ENCODE data around the gene FADS3.

FADS3 gene

GRCh38 chr11:61866231-61866957, 25.0 kb downstream of the FADS3 start:
- no peaks in the 10 kb centered on the region for H3K9me3 ChIP-seq (ENCODE audit: control insufficient read depth, insufficient read depth, low read length)
- H3K27me3 ChIP-seq (ENCODE audit: control insufficient read depth, insufficient read depth, low read length), result peaks cover 2% of the 10 kb centered on the region; the same call in 1 of the 2 replicates
- H3K27ac ChIP-seq (ENCODE audit: low read depth, low read length), result no peak overlapping the region
- H3K4me1 ChIP-seq (ENCODE audit: control insufficient read depth, insufficient read depth, low read length), result peaks cover 4% of the 10 kb centered on the region; the same call in 1 of the 2 replicates
- no peak overlapping the region for H3K4me3 ChIP-seq (ENCODE audit: low read depth, low read length)
- H3K36me3 ChIP-seq (ENCODE audit: control insufficient read depth, insufficient read depth, low read length), result peaks cover 49% of the 10 kb centered on the region
- no peak overlapping the region for H3K9ac ChIP-seq (ENCODE audit: low read depth, low read length)

- Histone ChIP-seq H3K4me1 (ENCODE audit: control insufficient read depth, insufficient read depth, low read length) (no peaks in the 10 kb centered on the region), H3K9me3 (ENCODE audit: control insufficient read depth, insufficient read depth, low read length) (no peaks in the 10 kb centered on the region), H3K36me3 (ENCODE audit: control insufficient read depth, insufficient read depth, low read length) (peaks cover 59% of the 10 kb centered on the region), H3K9ac (ENCODE audit: low read depth, low read length) (no peak overlapping the region), H3K4me3 (ENCODE audit: low read depth, low read length) (no peak overlapping the region), H3K27me3 (ENCODE audit: control insufficient read depth, insufficient read depth, low read length) (no peaks in the 10 kb centered on the region), H3K27ac (ENCODE audit: low read depth, low read length) (no peak overlapping the region)
Observed at GRCh38 chr11:61864814-61865775, 26.2 kb downstream of the FADS3 start.

- Histone ChIP-seq H3K4me3 (ENCODE audit: low read depth, low read length) (no peak overlapping the region), H3K4me1 (ENCODE audit: control insufficient read depth, insufficient read depth, low read length) (no peaks in the 10 kb centered on the region), H3K27me3 (ENCODE audit: control insufficient read depth, insufficient read depth, low read length) (no peaks in the 10 kb centered on the region), H3K9ac (ENCODE audit: low read depth, low read length) (no peak overlapping the region), H3K9me3 (ENCODE audit: control insufficient read depth, insufficient read depth, low read length) (no peaks in the 10 kb centered on the region), H3K27ac (ENCODE audit: low read depth, low read length) (no peak overlapping the region), H3K36me3 (ENCODE audit: control insufficient read depth, insufficient read depth, low read length) (peaks cover 73% of the 10 kb centered on the region)
Observed at GRCh38 chr11:61863548-61864081, 27.7 kb downstream of the FADS3 start.

GRCh38 chr11:61862714-61863547, 28.4 kb downstream of the FADS3 start:
- no peak overlapping the region for H3K4me3 ChIP-seq (ENCODE audit: low read depth, low read length)
- no peak overlapping the region for H3K27ac ChIP-seq (ENCODE audit: low read depth, low read length)
- peaks cover 76% of the 10 kb centered on the region for H3K36me3 ChIP-seq (ENCODE audit: control insufficient read depth, insufficient read depth, low read length)
- H3K27me3 ChIP-seq (ENCODE audit: control insufficient read depth, insufficient read depth, low read length), result no peaks in the 10 kb centered on the region
- no peaks in the 10 kb centered on the region for H3K4me1 ChIP-seq (ENCODE audit: control insufficient read depth, insufficient read depth, low read length)
- no peaks in the 10 kb centered on the region for H3K9me3 ChIP-seq (ENCODE audit: control insufficient read depth, insufficient read depth, low read length)
- H3K9ac ChIP-seq (ENCODE audit: low read depth, low read length), result no peak overlapping the region

- no peak overlapping the region for H3K27ac ChIP-seq (ENCODE audit: low read depth, low read length)
- no peaks in the 10 kb centered on the region for H3K27me3 ChIP-seq (ENCODE audit: control insufficient read depth, insufficient read depth, low read length)
- no peak overlapping the region for H3K9ac ChIP-seq (ENCODE audit: low read depth, low read length)
- H3K4me3 ChIP-seq (ENCODE audit: low read depth, low read length), result no peak overlapping the region
- no peaks in the 10 kb centered on the region for H3K9me3 ChIP-seq (ENCODE audit: control insufficient read depth, insufficient read depth, low read length)
- H3K36me3 ChIP-seq (ENCODE audit: control insufficient read depth, insufficient read depth, low read length), result peaks cover 88% of the 10 kb centered on the region
- H3K4me1 ChIP-seq (ENCODE audit: control insufficient read depth, insufficient read depth, low read length), result no peaks in the 10 kb centered on the region
Observed at GRCh38 chr11:61861634-61862033, 29.7 kb downstream of the FADS3 start.

DNA sequence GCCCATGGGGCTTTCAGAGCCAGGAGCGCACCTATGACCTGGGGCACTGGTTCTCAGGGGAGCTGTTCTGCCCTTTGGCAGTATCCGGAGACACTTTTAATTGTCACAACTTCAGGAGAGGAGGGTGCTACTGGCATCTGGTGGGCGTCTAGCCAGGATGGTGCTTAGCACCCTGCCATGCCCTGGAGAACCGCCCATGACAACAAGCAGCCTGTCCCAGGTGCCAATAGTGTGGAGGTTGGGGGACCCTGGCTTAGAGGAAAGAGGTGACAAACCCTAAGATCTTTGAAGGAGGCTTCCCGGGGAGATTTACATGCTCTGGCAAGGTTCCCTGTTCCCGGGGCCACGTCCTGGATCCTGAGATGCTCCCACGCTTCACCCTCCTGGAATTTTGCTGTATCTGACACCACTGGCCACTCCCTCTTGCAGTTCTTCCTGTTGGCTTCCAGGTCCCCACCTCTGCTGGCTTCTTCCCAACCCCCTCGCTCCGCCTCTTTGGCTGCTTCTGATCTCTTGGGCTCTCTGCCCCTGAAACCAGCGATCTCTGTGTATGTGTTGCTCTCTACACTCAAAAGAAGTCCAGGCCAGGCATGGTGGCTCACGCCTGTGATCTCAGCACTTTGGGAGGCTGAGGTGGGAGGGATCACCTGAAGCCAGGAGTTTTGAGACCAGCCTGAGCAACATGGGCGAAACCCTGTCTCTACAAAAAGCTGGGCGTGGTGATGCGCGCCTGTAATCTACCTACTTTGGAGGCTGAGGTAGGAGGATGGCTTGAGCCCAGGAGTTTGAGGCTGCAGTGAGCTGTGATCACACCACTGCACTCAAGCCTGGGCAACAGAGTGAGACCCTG, 31.1 kb downstream of the FADS3 start:
- Histone ChIP-seq H3K27ac (ENCODE audit: low read depth, low read length) (no peak overlapping the region), H3K4me3 (ENCODE audit: low read depth, low read length) (no peak overlapping the region), H3K36me3 (ENCODE audit: control insufficient read depth, insufficient read depth, low read length) (peaks cover 88% of the 10 kb centered on the region), H3K27me3 (ENCODE audit: control insufficient read depth, insufficient read depth, low read length) (no peaks in the 10 kb centered on the region), H3K9ac (ENCODE audit: low read depth, low read length) (no peak overlapping the region), H3K4me1 (ENCODE audit: control insufficient read depth, insufficient read depth, low read length) (no peaks in the 10 kb centered on the region), H3K9me3 (ENCODE audit: control insufficient read depth, insufficient read depth, low read length) (no peaks in the 10 kb centered on the region)

DNA sequence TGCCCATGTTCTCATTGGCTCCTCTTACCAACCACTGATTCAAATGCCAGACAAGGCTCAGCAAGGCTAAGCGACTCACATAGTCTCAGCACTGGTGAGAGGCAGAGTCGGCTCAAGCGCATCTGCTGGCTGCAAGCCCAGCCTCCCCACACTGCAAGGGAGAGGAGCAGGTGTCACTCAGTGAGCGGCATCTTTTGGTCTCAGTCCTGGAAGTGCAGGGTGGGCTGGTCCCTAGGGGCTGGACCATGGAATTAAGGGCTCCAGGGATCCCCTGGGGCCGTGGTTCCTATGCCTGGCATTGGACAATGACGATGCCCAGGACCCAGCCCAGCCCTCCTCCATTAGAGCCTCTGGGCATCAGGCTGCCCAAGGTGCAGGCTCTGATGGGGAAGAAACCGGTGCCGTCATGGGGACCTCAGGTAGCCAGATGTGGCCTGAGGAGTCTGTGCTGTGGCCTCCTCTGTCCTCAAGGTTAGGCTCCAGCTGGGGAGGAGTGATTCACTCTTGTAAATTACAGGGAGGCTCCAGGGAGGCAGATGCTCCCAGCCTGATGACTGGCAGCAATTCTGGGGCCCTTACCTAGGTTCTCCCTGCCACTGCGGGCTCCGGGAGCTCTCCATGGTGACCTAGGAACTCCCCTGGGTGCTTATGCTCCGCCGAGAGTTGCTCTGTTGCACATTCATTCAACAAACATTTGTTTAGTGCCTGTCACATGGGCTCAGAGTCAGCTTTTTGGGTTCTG, 35.2 kb downstream of the FADS3 start:
- H3K36me3 ChIP-seq (ENCODE audit: control insufficient read depth, insufficient read depth, low read length), result peaks cover 89% of the 10 kb centered on the region
- H3K27me3 ChIP-seq (ENCODE audit: control insufficient read depth, insufficient read depth, low read length), result no peaks in the 10 kb centered on the region
- H3K4me1 ChIP-seq (ENCODE audit: control insufficient read depth, insufficient read depth, low read length), result no peaks in the 10 kb centered on the region
- H3K9me3 ChIP-seq (ENCODE audit: control insufficient read depth, insufficient read depth, low read length), result no peaks in the 10 kb centered on the region
- H3K4me3 ChIP-seq (ENCODE audit: low read depth, low read length), result no peak overlapping the region
- H3K27ac ChIP-seq (ENCODE audit: low read depth, low read length), result no peak overlapping the region
- no peak overlapping the region for H3K9ac ChIP-seq (ENCODE audit: low read depth, low read length)

DNA sequence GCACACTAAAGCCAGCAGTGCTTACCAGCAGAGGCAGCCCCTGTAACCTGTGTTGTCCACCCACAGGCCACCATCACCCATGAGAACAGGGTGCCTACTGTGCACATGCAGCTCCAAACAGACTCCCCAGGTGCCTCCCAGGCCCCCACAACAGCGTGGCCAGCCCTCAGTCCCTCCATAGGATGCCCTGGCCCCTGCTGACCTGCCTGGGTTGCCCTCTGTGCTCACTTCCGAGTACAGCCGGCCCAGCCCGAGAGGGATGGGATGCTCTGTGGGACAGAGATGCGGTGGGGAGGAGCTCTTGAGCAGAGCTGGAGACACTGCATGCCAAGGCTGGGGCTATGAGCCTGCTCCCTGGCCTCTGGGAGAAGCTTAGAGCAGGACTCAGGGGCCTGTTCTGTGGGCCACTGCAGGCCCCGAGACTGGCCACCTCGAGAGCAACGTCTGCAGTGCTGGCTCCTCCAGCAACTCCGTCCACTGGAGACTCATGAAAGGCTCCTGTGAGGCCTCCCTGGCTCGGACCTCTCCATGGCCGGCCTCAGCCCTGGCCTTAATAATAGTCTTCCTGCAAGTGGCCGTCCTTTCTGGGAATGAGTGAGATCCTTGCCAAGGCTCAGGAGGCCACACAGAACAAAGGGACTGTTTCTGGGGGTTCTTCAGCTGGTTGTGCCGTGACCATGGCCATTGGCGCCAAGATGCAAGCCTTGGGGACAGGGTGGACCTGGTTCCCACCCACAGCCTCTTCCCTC, 36.2 kb downstream of the FADS3 start:
- H3K4me3 ChIP-seq (ENCODE audit: low read depth, low read length), result no peak overlapping the region
- H3K4me1 ChIP-seq (ENCODE audit: control insufficient read depth, insufficient read depth, low read length), result no peaks in the 10 kb centered on the region
- no peaks in the 10 kb centered on the region for H3K9me3 ChIP-seq (ENCODE audit: control insufficient read depth, insufficient read depth, low read length)
- no peak overlapping the region for H3K9ac ChIP-seq (ENCODE audit: low read depth, low read length)
- H3K36me3 ChIP-seq (ENCODE audit: control insufficient read depth, insufficient read depth, low read length), result peaks cover 92% of the 10 kb centered on the region
- H3K27ac ChIP-seq (ENCODE audit: low read depth, low read length), result no peak overlapping the region
- H3K27me3 ChIP-seq (ENCODE audit: control insufficient read depth, insufficient read depth, low read length), result no peaks in the 10 kb centered on the region

DNA sequence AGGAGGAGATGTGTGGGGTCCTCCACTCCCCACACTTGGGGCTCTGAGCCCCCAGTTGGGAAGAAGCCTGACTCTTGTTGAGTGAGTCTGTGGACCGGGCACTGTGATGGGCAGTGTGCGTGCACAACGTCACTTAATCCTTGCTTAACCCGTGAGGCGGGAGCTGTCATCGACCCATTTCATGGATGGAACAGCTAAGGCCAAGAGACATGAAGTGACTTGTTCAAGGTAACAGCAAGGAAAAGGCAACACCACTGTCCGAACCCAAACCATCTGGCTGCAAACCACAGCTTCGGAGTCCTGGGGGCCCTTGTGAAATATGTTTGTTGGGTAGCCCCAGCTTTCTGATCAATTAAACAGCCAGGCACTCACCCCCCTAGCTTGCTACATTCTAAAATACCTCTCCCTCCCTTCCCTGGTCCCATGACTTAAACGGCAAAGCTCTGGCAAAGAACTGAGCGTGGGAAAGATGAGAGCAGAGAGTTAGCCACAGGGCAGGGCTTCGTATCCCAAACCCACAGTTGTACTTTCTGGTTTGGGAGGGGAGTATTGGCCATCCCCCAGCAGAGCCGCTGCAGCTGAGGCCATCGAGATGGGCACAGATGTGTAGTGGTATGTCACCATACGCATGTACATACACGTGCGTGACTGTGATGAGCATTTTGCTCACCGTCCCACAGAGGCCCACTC, 37.0 kb downstream of the FADS3 start:
- H3K27me3 ChIP-seq (ENCODE audit: control insufficient read depth, insufficient read depth, low read length), result no peaks in the 10 kb centered on the region
- no peaks in the 10 kb centered on the region for H3K4me1 ChIP-seq (ENCODE audit: control insufficient read depth, insufficient read depth, low read length)
- no peak overlapping the region for H3K27ac ChIP-seq (ENCODE audit: low read depth, low read length)
- H3K4me3 ChIP-seq (ENCODE audit: low read depth, low read length), result no peak overlapping the region
- peaks cover 92% of the 10 kb centered on the region for H3K36me3 ChIP-seq (ENCODE audit: control insufficient read depth, insufficient read depth, low read length)
- H3K9ac ChIP-seq (ENCODE audit: low read depth, low read length), result no peak overlapping the region
- H3K9me3 ChIP-seq (ENCODE audit: control insufficient read depth, insufficient read depth, low read length), result no peaks in the 10 kb centered on the region
